Epithelial cell of proximal tubule (primary cell): ENCODE measurements around the gene DOCK9. TPM values are rescaled to one million over a fixed set of nuclear protein-coding genes. Genes with fewer than 3 reads are reported as not detected.

Experiments
- DNase-seq: peaks from one replicate; pipeline ENCODE4 v3.0.0-alpha.2; 2011; ENCODE audit warnings: low read depth
- H3K4me3 ChIP-seq: 2 replicates; pipeline ENCODE4 v1.5.1; 2011; ENCODE audit warnings: low read depth, mild to moderate bottlenecking, low read length
- CTCF ChIP-seq: conservative IDR thresholded peaks from 2 replicates; pipeline ENCODE4 v1.5.1; 2012; ENCODE audit warnings: low read depth, mild to moderate bottlenecking, low read length
- total RNA-seq: library from RNA; depleted of rRNA; stranded (reverse); fragments of >200 nt; gene quantifications from 2 replicates; pipeline ENCODE4 v1.2.3, GENCODE V29; 2015

Gene DOCK9
- total RNA-seq, 1 donor from 2014 or later: 37.6 TPM

DNA sequence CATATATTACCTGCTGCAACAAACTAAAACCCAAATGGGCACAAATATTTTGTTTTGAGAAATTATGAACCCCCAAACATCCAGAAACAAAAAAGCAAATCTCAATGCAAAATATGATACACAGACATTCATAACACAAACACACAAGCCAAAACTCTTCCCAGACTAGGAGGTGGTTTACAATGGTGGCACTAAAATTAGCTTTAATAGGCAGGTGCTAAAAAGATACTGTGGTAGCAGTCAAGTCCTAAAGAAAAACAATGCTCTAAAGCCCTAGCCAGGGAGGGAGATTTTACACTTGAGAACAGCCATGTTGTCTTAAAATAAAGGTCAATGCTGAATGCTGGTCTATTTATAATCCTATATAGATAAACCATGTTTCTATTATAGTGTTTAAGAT, 65.0 kb downstream of the DOCK9 start:
- no peak for TF ChIP-seq CTCF
- no peak for DNase-seq
- no peak overlapping the region for H3K4me3 ChIP-seq

GRCh38 chr13:98910501-98910951, 67.3 kb downstream of the DOCK9 start:
- no peak for TF ChIP-seq CTCF
- H3K4me3 ChIP-seq: no peak overlapping the region
- DNase-seq: no peak

- no peak for DNase-seq
- TF ChIP-seq CTCF: no peak
- H3K4me3 ChIP-seq: no peak overlapping the region
These were observed 68.8 kb downstream of the DOCK9 start for GRCh38 chr13:98909016-98909415.

- no peak for TF ChIP-seq CTCF
- DNase-seq: no peak
- H3K4me3 ChIP-seq: no peak overlapping the region
These were observed 70.9 kb downstream of the DOCK9 start for GRCh38 chr13:98906746-98907502.

- DNase-seq: no peak
- H3K4me3 ChIP-seq: no peak overlapping the region
- no peak for TF ChIP-seq CTCF
These were observed 72.7 kb downstream of the DOCK9 start for GRCh38 chr13:98905199-98905598.

DNA sequence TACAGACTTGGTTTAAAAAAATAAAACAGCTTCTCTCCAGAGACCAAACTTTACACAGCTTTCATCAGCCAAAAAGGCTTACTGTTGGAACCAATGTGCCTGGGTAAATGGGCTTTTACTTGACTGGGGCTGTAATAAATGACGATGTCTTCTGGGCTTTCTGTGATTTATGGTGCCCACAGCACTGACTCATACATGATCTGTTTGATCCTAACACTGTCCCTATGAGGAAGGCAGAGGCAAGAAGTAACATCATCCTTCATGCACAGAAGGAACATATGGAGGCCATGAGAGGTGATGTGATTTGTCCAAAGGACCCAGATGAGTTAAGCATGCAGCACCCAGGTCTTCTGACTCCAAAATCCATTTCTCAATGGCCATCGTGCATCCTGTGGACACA, 77.4 kb downstream of the DOCK9 start:
- no peak overlapping the region for H3K4me3 ChIP-seq
- no peak for TF ChIP-seq CTCF
- no peak for DNase-seq

GRCh38 chr13:98897706-98898105, 80.2 kb downstream of the DOCK9 start:
- DNase-seq: no peak
- H3K4me3 ChIP-seq: no peak overlapping the region
- TF ChIP-seq CTCF: no peak
